HG03354 (cell line): ENCODE results near the gene WRAP73.
A peak's percentile ranks its signal among the peaks of the same experiment; 100 is the strongest.
"Not testable (repeated sequence)": the region's sequence is repeated elsewhere in the genome, so short reads cannot be mapped to it uniquely, and the experiment has no call there.

Experiments used
- ATAC-seq: cut with Tn5 transposase; IDR thresholded peaks from one replicate; pipeline ENCODE4 v1.9.1; 2021; ENCODE audit warnings: mild to moderate bottlenecking; ENCODE audit not compliant: unreplicated experiment, poor library complexity, severe bottlenecking

The WRAP73 gene

GRCh38 chr1:3633344-3634058 lies 16.4 kb downstream of the WRAP73 start:
- no peak for ATAC-seq

DNA sequence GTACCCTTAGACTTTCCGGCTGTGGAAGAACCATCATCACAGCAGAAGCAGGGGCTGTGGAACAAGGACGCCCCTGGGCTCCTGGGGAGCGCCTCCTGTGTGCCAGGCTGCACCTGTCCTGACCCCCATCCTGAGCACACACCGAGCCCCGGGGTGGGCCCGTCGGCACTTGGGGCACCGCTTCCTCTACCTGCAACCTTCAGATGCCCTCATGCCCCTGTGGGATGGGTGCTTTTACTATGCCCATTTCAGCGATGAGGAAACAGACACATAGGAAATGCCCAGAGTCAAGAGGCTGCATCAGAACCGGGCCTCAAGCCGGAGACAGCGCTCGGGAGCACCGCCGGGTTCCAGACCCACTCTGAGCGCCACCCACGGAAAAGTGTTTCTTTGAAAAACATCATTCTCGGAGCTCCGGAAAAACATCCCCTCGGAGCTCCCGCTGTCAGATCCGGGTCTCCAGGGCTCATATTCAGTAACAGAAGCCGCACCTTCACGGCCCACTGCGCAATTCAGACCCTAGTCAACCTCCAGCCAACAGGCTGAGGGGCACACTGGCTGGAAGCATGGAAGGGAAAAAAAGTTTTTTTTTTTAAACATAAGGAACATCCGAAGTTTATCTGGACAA lies 17.1 kb downstream of the WRAP73 start:
- no peak for ATAC-seq

DNA sequence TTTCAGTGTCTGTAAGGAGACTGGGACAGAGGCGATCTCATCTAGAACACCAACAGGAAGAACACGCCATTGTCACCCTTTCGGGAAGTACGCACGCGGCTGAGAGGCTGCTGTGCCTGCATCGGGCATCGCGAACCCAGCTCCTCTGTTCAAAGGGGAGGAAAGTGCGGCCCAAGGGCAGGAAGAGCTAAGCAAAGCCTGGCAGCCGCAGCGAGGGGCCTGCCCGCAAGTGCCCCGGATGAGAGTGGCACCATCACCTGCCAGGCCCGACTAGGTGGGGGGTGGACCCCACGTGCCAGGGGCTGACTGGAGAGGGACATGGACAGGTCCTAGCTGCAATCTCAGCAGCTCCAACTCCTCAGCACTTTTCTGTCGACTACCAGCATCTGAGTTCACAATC lies 17.6 kb downstream of the WRAP73 start:
- ATAC-seq = no peak

- ATAC-seq = no peak
Observed at GRCh38 chr1:3631320-3632260, 18.3 kb downstream of the WRAP73 start.

GRCh38 chr1:3630914-3631313 lies 19.0 kb downstream of the WRAP73 start:
- no peak for ATAC-seq

DNA sequence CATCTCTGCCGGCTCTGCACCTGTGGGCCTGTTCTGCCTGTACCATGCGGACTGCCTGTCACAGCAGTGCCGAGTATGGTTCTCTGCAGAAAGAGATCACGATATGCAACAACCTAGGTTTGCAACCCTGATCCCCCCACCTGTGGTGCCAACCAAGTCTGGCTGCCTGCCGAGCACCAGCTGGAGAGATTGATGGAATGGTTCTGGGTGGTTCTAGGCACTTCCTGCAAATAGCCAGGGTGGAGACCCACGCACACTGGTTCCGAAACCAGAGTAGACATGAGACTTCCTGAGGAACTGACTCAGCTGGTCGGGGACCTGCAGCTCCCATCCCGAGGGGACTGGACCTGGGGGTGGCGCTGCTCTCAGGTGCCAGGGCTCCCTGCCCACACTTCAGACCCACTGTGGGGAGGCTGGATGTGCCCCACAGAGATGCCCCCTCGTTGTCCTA lies 19.7 kb downstream of the WRAP73 start:
- ATAC-seq = no peak

DNA sequence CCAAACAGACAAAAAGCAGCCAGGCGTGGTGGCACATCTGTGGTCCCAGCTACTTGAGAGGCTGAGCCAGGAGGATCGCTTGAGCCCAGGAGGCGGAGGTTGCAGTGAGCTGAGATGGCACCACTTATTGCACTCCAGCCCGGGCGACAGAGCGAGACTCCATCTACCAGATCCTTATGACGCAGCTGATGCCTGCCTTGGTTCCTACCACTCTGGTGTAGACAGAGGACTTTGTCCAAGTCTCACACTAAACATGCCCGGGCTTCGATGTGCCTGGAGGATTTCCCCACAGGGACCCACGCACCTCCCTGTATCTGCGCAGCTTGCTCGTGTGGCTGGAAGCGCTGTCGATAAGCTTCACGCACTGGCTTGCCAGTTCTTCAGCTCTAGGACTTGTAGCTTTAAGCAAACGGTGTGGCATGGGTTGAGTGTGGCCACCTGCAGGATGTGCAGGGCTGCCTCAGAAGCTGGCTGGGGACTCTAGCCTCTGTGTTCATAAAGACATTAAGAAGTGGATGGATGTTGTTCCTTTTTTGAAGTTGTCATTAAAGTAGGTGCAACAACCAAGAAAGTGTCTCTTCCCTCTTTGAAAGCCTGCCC lies 20.2 kb downstream of the WRAP73 start:
- ATAC-seq = no peak

DNA sequence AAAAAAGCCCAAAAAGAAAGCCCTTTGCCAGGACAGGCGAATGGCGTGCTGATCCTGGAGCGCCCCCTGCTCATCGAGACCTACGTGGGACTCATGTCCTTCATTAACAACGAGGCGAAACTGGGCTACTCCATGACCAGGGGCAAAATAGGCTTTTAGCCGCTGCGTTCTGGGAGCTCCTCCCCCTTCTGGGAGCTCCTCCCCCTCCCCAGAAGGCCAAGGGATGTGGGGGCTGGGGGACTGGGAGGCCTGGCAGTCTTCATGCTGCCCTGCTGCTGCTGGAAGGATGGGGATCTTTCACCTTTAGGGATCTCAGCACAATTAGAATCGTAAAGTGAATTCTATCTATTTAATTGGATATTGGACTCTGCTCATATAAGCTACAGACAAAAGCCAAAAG lies 21.5 kb downstream of the WRAP73 start:
- ATAC-seq = no peak

DNA sequence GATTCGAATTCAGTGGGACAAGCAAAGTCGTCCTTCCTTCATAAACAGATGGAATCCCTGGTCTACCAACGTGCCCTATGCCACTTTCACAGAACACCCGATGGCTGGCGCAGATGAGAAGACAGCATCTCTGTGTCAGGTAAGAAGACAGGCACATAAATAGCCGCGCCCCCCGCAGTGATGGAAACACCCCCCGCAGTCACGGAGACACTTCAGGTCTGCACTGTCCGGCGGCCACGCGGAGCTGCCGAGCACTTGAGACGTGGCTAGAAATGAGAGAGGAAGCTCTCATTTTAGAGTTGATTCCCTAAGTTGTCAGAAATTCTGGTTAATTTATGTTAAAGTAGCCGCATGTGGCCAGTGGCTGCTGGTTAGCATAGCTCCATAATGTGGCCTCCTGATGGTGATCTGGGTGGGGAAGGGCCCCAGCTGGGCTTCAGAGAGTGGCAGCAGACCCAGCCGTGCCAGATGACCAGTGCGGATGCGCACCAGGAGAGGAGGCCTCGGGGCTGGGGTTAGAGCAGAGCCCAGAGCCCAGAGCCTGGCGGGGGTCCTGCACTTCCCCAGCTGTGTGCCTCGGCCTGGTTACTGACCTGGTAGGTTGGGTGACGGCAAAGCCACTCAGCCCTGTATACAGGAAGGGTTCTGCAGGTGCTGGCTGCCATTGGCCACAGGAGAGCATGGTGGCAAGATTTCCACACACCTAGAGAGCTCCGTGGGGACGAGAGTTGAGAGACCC lies 22.2 kb downstream of the WRAP73 start:
- no peak for ATAC-seq

DNA sequence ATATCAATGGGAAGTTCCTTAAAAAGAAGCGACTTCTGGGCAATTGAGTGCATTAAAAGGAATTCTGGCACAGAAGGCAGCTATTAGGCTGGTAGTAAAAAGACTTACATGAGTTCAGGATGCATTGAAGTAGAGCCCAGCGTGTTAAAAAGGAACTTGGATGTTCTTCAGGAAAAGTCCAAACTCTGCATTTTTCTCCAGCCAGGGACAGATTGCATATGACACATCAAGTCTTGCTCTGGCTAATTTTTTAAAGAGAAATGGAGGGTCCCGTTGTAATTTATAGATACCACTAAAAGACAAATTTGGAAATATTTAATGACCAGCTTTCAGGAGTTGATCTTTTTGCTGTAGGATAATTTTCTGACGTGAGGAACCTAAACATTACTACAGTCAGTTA lies 23.9 kb downstream of the WRAP73 start:
- no peak for ATAC-seq

GRCh38 chr1:3625151-3625907 lies 24.6 kb downstream of the WRAP73 start:
- ATAC-seq = peak; percentile 16

GRCh38 chr1:3624200-3625136 lies 25.4 kb downstream of the WRAP73 start, which contains the start of gene TPRG1L:
Gene TPRG1L (plus strand): TSS chr1:3625015. CDS start chr1:3625073, 58 bp downstream.
- ATAC-seq = peak; percentile 96

GRCh38 chr1:3623441-3624199 lies 26.3 kb downstream of the WRAP73 start:
- ATAC-seq = no peak

DNA sequence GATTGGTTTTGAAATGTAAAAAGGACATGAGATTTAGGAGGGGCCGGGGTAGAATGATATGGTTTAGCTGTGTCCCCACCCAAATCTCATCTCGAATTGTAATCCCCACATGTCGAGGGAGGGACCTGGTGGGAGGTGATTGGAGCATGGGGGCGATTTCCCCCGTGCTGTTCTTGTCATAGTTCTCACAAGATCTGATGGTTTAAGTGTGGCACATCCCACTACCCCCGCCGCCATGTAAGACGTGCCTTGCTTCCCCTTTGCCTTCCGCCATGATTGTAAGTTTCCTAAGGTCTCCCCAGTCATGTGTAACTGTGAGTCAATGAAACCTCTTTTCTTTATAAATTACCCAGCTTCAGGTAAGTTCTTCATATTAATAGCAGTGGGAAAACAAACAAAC lies 27.8 kb downstream of the WRAP73 start:
- ATAC-seq = not testable (repeated sequence)

GRCh38 chr1:3621151-3621671 lies 28.7 kb downstream of the WRAP73 start:
- not testable (repeated sequence) for ATAC-seq

- no peak for ATAC-seq
Observed at GRCh38 chr1:3620708-3621107, 29.2 kb downstream of the WRAP73 start.
